HCT116 (cell line): ENCODE data around the gene EVL. TPM values are rescaled to one million over a fixed set of nuclear protein-coding genes. Genes with fewer than 3 reads are reported as not detected.

Source experiments
- ATAC-seq: fragments of 200-7000 bp; cut with Tn5 transposase; 2 replicates; pipeline ENCODE4 v1.9.1; 2020; ENCODE audit warnings: mild to moderate bottlenecking, moderate library complexity
- BruUV-seq: library from RNA; stranded (reverse); fragments of 400-500 nt; replicated peaks from 2 replicates; lab custom pipeline; 2021; lab: Mats Ljungman, UMichigan
- CTCF ChIA-PET: fragments of 300-600 bp; sonication (Branson Sonifier 250); formaldehyde crosslinking; loops from one replicate; lab custom pipeline; 2021; ENCODE audit warnings: antibody characterized with exemption; lab: Charles Lee
- POLR2A ChIA-PET: fragments of 300-600, 350-600 bp; sonication (Branson Sonifier 250); formaldehyde crosslinking; loops from one replicate; lab custom pipeline; 2021; ENCODE audit warnings: antibody characterized with exemption; lab: Charles Lee
- RAD21 ChIA-PET, 2 experiments: fragments of 300-600 bp; sonication (Branson Sonifier 250); formaldehyde crosslinking; loops; one replicate each; lab custom pipeline; 2023; ENCODE audit warnings: low total read pairs in 2 of 2; ENCODE audit not compliant: uncharacterized antibody in 2 of 2, unreplicated experiment in 2 of 2, low non-redundant PET in 1 of 2; lab: Charles Lee
- DNase-seq: peaks from one replicate; pipeline ENCODE4 v3.0.0-alpha.2; 2010; ENCODE audit warnings: low read depth, low spot score
- H2AFZ ChIP-seq: fragments of 200-600 bp; shearing (Covaris generic), sonication (generic); 2 replicates; pipeline ENCODE4 v1.6.1; 2017; ENCODE audit warnings: low read depth, mixed run types, mixed read lengths, antibody characterized with exemption, low read length; ENCODE audit not compliant: poor library complexity, severe bottlenecking
- H3K27ac ChIP-seq: 2 replicates; pipeline ENCODE4 v1.5.1; 2012; ENCODE audit warnings: low read depth, low read length
- H3K27me3 ChIP-seq: fragments of 200-600 bp; sonication (generic); 2 replicates; pipeline ENCODE4 v1.6.1; 2016; ENCODE audit warnings: mixed run types, low read length, mixed read lengths; ENCODE audit not compliant: insufficient read depth
- H3K36me3 ChIP-seq, 2 experiments: fragments of 200-500 bp in 1 of 2; fragments of 200-600 bp in 1 of 2; sonication (Bioruptor generic) in 1 of 2; sonication (generic) in 1 of 2; 2 replicates each; pipeline versions ENCODE4 v1.5.1 to v1.6.1; 2014 to 2016; ENCODE audit warnings: low read length in 2 of 2, inconsistent platforms in 1 of 2, mixed read lengths in 1 of 2, mixed run types in 1 of 2; ENCODE audit not compliant: insufficient read depth in 2 of 2, control insufficient read depth in 1 of 2
- H3K4me1 ChIP-seq, 2 experiments: fragments of 200-600 bp in 1 of 2; sonication (generic) in 1 of 2; 2 replicates each; pipeline versions ENCODE4 v1.5.1 to v1.6.1; 2012 to 2017; ENCODE audit warnings: low read length in 2 of 2, inconsistent platforms in 1 of 2, mild to moderate bottlenecking in 1 of 2, mixed read lengths in 1 of 2, mixed run types in 1 of 2, moderate library complexity in 1 of 2; ENCODE audit not compliant: insufficient read depth in 2 of 2, control insufficient read depth in 1 of 2
- H3K4me2 ChIP-seq: fragments of 200-600 bp; sonication (generic); 2 replicates; pipeline ENCODE4 v1.6.1; 2017; ENCODE audit warnings: mixed run types, low read length, mixed read lengths
- H3K4me3 ChIP-seq, 2 experiments: fragments of 200-600 bp in 1 of 2; sonication (generic) in 1 of 2; replicated peaks in 1 of 2; 2 replicates each; pipeline ENCODE4 v1.5.1; 2011 to 2016; ENCODE audit warnings: low read length in 2 of 2, control low read depth in 1 of 2, low read depth in 1 of 2, mild to moderate bottlenecking in 1 of 2, mixed read lengths in 1 of 2, mixed run types in 1 of 2
- H3K79me2 ChIP-seq: fragments of 200-600 bp; sonication (generic); 2 replicates; pipeline ENCODE4 v1.6.1; 2017; ENCODE audit warnings: mild to moderate bottlenecking, mixed run types, low read length, moderate library complexity, mixed read lengths; ENCODE audit not compliant: insufficient read depth
- H3K9ac ChIP-seq: fragments of 200-600 bp; sonication (generic); 2 replicates; pipeline ENCODE4 v1.6.1; 2016; ENCODE audit warnings: low read length, mixed read lengths
- H3K9me2 ChIP-seq: fragments of 200-600 bp; sonication (generic), shearing (Covaris generic); 2 replicates; pipeline ENCODE4 v1.6.1; 2017; ENCODE audit warnings: mixed run types, mild to moderate bottlenecking, moderate library complexity; ENCODE audit not compliant: insufficient read depth
- H3K9me3 ChIP-seq, 2 experiments: fragments of 200-500 bp in 1 of 2; fragments of 200-600 bp in 1 of 2; sonication (Bioruptor generic) in 1 of 2; sonication (generic) in 1 of 2; 2 replicates each; pipeline ENCODE4 v1.6.1; 2014 to 2017; ENCODE audit warnings: low read length in 2 of 2, mixed read lengths in 2 of 2, inconsistent platforms in 1 of 2, low read depth in 1 of 2, mild to moderate bottlenecking in 1 of 2, mixed run types in 1 of 2, moderate library complexity in 1 of 2; ENCODE audit not compliant: control insufficient read depth in 1 of 2, insufficient read depth in 1 of 2
- H4K20me1 ChIP-seq: fragments of 200-600 bp; sonication (generic), shearing (Covaris generic); 2 replicates; pipeline ENCODE4 v1.6.1; 2017; ENCODE audit warnings: mixed run types, mild to moderate bottlenecking, moderate library complexity; ENCODE audit not compliant: insufficient read depth
- CEBPB ChIP-seq: IDR thresholded peaks from 2 replicates; pipeline ENCODE4 v1.6.1; 2012; ENCODE audit warnings: low read depth
- ELF1 ChIP-seq: IDR thresholded peaks from 2 replicates; pipeline ENCODE4 v1.6.1; 2012; ENCODE audit warnings: low read depth, borderline replicate concordance
- EZH2phosphoT487 ChIP-seq: fragments of 200-600 bp; IDR thresholded peaks from 2 replicates; pipeline ENCODE4 v1.6.1; 2018; ENCODE audit warnings: antibody characterized with exemption, borderline replicate concordance
- JUND ChIP-seq: IDR thresholded peaks from 2 replicates; pipeline ENCODE4 v1.6.1; 2012
- MAX ChIP-seq: IDR thresholded peaks from 2 replicates; pipeline ENCODE4 v1.6.1; 2012
- POLR2A ChIP-seq: IDR thresholded peaks from 2 replicates; pipeline ENCODE4 v1.7.0; 2011; ENCODE audit warnings: borderline replicate concordance; ENCODE audit not compliant: insufficient read depth, insufficient read length; ENCODE audit errors: extremely low read depth
- REST ChIP-seq: IDR thresholded peaks from 2 replicates; pipeline ENCODE4 v1.6.1; 2012; ENCODE audit warnings: low read depth
- SIN3A ChIP-seq: IDR thresholded peaks from 2 replicates; pipeline ENCODE4 v1.6.1; 2012; ENCODE audit warnings: low read depth
- SRF ChIP-seq: IDR thresholded peaks from 2 replicates; pipeline ENCODE4 v1.6.1; 2012; ENCODE audit warnings: low read depth
- TCF7L2 ChIP-seq: IDR thresholded peaks from 2 replicates; pipeline ENCODE4 v1.7.0; 2011; ENCODE audit warnings: borderline replicate concordance, inconsistent platforms; ENCODE audit not compliant: insufficient read depth, insufficient read length; ENCODE audit errors: extremely low read depth
- YY1 ChIP-seq: IDR thresholded peaks from 2 replicates; pipeline ENCODE4 v1.6.1; 2011; ENCODE audit warnings: low read length, low read depth, moderate library complexity, mild to moderate bottlenecking; ENCODE audit not compliant: insufficient replicate concordance; ENCODE audit errors: extremely low read depth
- intact Hi-C: fragments of 100-400 bp; cut with micrococcal nuclease; formaldehyde crosslinking; loops from 2 replicates; pipeline ENCODE4 v1.10.0; 2022
- total RNA-seq: library from RNA; stranded (reverse); gene quantifications from one replicate; pipeline ENCODE4 v1.2.1, GENCODE V29; 2021; ENCODE audit not compliant: unreplicated experiment

EVL gene
- total RNA-seq, 1 experiment from 2014 or later = 19.9 TPM

- Histone ChIP-seq H4K20me1 (no peaks in the 10 kb centered on the region), H3K4me2 (no peak overlapping the region), H3K4me1 (no peaks in the 10 kb centered on the region; a peak in 1 of 4 replicates), H3K36me3 (no peaks in the 10 kb centered on the region), H3K9me2 (no peaks in the 10 kb centered on the region), H3K27me3 (no peaks in the 10 kb centered on the region), H3K27ac (no peak overlapping the region), H3K9ac (no peak overlapping the region), H2AFZ (no peak overlapping the region), H3K9me3 (no peaks in the 10 kb centered on the region), H3K79me2 (no peaks in the 10 kb centered on the region), H3K4me3 (no peak overlapping the region)
- no TSS peak for BruUV-seq
- RAD21 ChIA-PET = no interaction called here
- ATAC-seq (no peak), DNase-seq (no peak)
- no peak for TF ChIP-seq YY1
- TF ChIP-seq CEBPB = no peak
- no peak for TF ChIP-seq ELF1
- TF ChIP-seq JUND = no peak
- TF ChIP-seq MAX = no peak
- TF ChIP-seq SIN3A = no peak
- TF ChIP-seq POLR2A = no peak
- no peak for TF ChIP-seq REST
- no peak for TF ChIP-seq SRF
- no peak for TF ChIP-seq EZH2phosphoT487
- no peak for TF ChIP-seq TCF7L2
- intact Hi-C loops = no loop called here
- CTCF ChIA-PET = interaction anchor here (1.7 kb wide), 1 partner anchor 32 kb away, joined by 4 read pairs; no protein-coding TSS in a partner anchor
- POLR2A ChIA-PET = no interaction called here
Measured at GRCh38 chr14:100160534-100160916, 95.3 kb downstream of the EVL start.
